ENCODE results near the gene NR2F1. TPM values are rescaled to one million over a fixed set of nuclear protein-coding genes. Genes with fewer than 3 reads are reported as not detected.

NR2F1 gene
- total RNA-seq, 1 experiment from 2014 or later, result 1.4 TPM

- POLR2A ChIA-PET, result no interaction called here
- Mint-ChIP-seq H3K27ac (ENCODE audit: low read depth, unreplicated experiment) (no peak overlapping the region), H3K9me3 (ENCODE audit: unreplicated experiment) (no peaks in the 10 kb centered on the region), H3K27me3 (ENCODE audit: insufficient read depth, unreplicated experiment) (no peaks in the 10 kb centered on the region), H3K4me1 (ENCODE audit: insufficient read depth, unreplicated experiment) (no peaks in the 10 kb centered on the region), H3K4me3 (ENCODE audit: unreplicated experiment) (no peak overlapping the region), H3K36me3 (ENCODE audit: insufficient read depth, unreplicated experiment) (no peaks in the 10 kb centered on the region)
- no peak for DNase-seq (ENCODE audit: unreplicated experiment)
- CTCF ChIA-PET, result interaction anchor here (0.7 to 6.3 kb wide), 4 partner anchors 9 to 1957 kb away, joined by 3 to 36 read pairs (median 4); partner anchors contain the start of gene NR2F1-AS1
- no peak for TF ChIP-seq CTCF (IDR thresholded peaks at IDR 0.05; ENCODE audit: unreplicated experiment)
- intact Hi-C loops (cut with micrococcal nuclease), result loop anchor here (10.0 kb wide), 1 partner anchor 1255 kb away; no protein-coding TSS in a partner anchor
- no TSS peak for BruUV-seq (replicated peaks)
Measured at GRCh38 chr5:93599399-93600120, 16.5 kb downstream of the NR2F1 start.

- ChIA-PET CTCF (interaction anchor here (0.7 to 6.3 kb wide), 5 partner anchors 8 to 189 kb away, joined by 3 to 36 read pairs (median 4); no protein-coding TSS in a partner anchor), POLR2A (no interaction called here)
- no peaks in the 10 kb centered on the region for H3K36me3 Mint-ChIP-seq (ENCODE audit: insufficient read depth, unreplicated experiment)
- peaks cover 10% of the 10 kb centered on the region for H3K27me3 Mint-ChIP-seq (ENCODE audit: insufficient read depth, unreplicated experiment)
- no peak overlapping the region for H3K4me3 Mint-ChIP-seq (ENCODE audit: unreplicated experiment)
- no peaks in the 10 kb centered on the region for H3K4me1 Mint-ChIP-seq (ENCODE audit: insufficient read depth, unreplicated experiment)
- BruUV-seq (replicated peaks), result no TSS peak
- no peak for TF ChIP-seq CTCF (IDR thresholded peaks at IDR 0.05; ENCODE audit: unreplicated experiment)
- no peaks in the 10 kb centered on the region for H3K9me3 Mint-ChIP-seq (ENCODE audit: unreplicated experiment)
- intact Hi-C loops (cut with micrococcal nuclease), result loop anchor here (10.0 kb wide), 1 partner anchor 1254 kb away; no protein-coding TSS in a partner anchor
- DNase-seq (ENCODE audit: unreplicated experiment), result no peak
- H3K27ac Mint-ChIP-seq (ENCODE audit: low read depth, unreplicated experiment), result no peak overlapping the region
Measured at GRCh38 chr5:93600409-93601070, 17.5 kb downstream of the NR2F1 start.

- no peaks in the 10 kb centered on the region for H3K4me1 Mint-ChIP-seq (ENCODE audit: insufficient read depth, unreplicated experiment)
- ChIA-PET CTCF (interaction anchor here (1.0 to 1.4 kb wide), 3 partner anchors 12 to 188 kb away, joined by 3 to 5 read pairs (median 4); no protein-coding TSS in a partner anchor), POLR2A (no interaction called here)
- no peaks in the 10 kb centered on the region for H3K9me3 Mint-ChIP-seq (ENCODE audit: unreplicated experiment)
- peaks cover 16% of the 10 kb centered on the region for H3K27me3 Mint-ChIP-seq (ENCODE audit: insufficient read depth, unreplicated experiment)
- no peaks in the 10 kb centered on the region for H3K36me3 Mint-ChIP-seq (ENCODE audit: insufficient read depth, unreplicated experiment)
- no peak overlapping the region for H3K27ac Mint-ChIP-seq (ENCODE audit: low read depth, unreplicated experiment)
- no TSS peak for BruUV-seq (replicated peaks)
- no peak for DNase-seq (ENCODE audit: unreplicated experiment)
- TF ChIP-seq CTCF (IDR thresholded peaks at IDR 0.05; ENCODE audit: unreplicated experiment), result no peak
- H3K4me3 Mint-ChIP-seq (ENCODE audit: unreplicated experiment), result no peak overlapping the region
- intact Hi-C loops (cut with micrococcal nuclease), result loop anchor here (10.0 kb wide), 1 partner anchor 1254 kb away; no protein-coding TSS in a partner anchor
Measured at GRCh38 chr5:93601071-93601801, 18.2 kb downstream of the NR2F1 start.

GRCh38 chr5:93601802-93602155 is 18.8 kb downstream of the NR2F1 start:
- no peaks in the 10 kb centered on the region for H3K4me1 Mint-ChIP-seq (ENCODE audit: insufficient read depth, unreplicated experiment)
- no peaks in the 10 kb centered on the region for H3K36me3 Mint-ChIP-seq (ENCODE audit: insufficient read depth, unreplicated experiment)
- BruUV-seq (replicated peaks), result no TSS peak
- DNase-seq (ENCODE audit: unreplicated experiment), result no peak
- no peak overlapping the region for H3K27ac Mint-ChIP-seq (ENCODE audit: low read depth, unreplicated experiment)
- ChIA-PET POLR2A (no interaction called here), CTCF (interaction anchor here (0.5 to 1.4 kb wide), 3 partner anchors 11 to 118 kb away, joined by 3 to 5 read pairs (median 4); no protein-coding TSS in a partner anchor)
- no peak for TF ChIP-seq CTCF (IDR thresholded peaks at IDR 0.05; ENCODE audit: unreplicated experiment)
- intact Hi-C loops (cut with micrococcal nuclease), result loop anchor here (10.0 kb wide), 1 partner anchor 1253 kb away; no protein-coding TSS in a partner anchor
- H3K9me3 Mint-ChIP-seq (ENCODE audit: unreplicated experiment), result no peaks in the 10 kb centered on the region
- H3K4me3 Mint-ChIP-seq (ENCODE audit: unreplicated experiment), result no peak overlapping the region
- peaks cover 22% of the 10 kb centered on the region for H3K27me3 Mint-ChIP-seq (ENCODE audit: insufficient read depth, unreplicated experiment)
